IMR-90 (cell line): ENCODE measurements around the gene CDC14A. TPM values are rescaled to one million over a fixed set of nuclear protein-coding genes. Genes with fewer than 3 reads are reported as not detected.
A peak's percentile ranks its signal among the peaks of the same experiment; 100 is the strongest.

ENCODE experiments used
- ATAC-seq: fragments of 200-7000 bp; cut with Tn5 transposase; 2 replicates; pipeline ENCODE4 v1.9.1; 2020; ENCODE audit warnings: low read depth, mild to moderate bottlenecking, moderate library complexity
- BruUV-seq: library from RNA; stranded (reverse); fragments of 400-500 nt; replicated peaks from 2 replicates; lab custom pipeline; 2021; lab: Mats Ljungman, UMichigan
- CTCF ChIA-PET: fragments of 300-600 bp; formaldehyde crosslinking; extraction: SDS; loops from one replicate; lab custom pipeline; 2021; ENCODE audit warnings: antibody characterized with exemption; lab: Yijun Ruan, JAX
- POLR2A ChIA-PET: fragments of 300-600 bp; sonication (Branson Sonifier 250); formaldehyde crosslinking; loops from one replicate; lab custom pipeline; 2022; ENCODE audit warnings: antibody characterized with exemption; ENCODE audit not compliant: unreplicated experiment; lab: Charles Lee
- DNase-seq: peaks from one replicate; pipeline ENCODE4 v3.0.0; 2013
- H2AFZ ChIP-seq: replicated peaks from 2 replicates; pipeline ENCODE3; 2013; ENCODE audit warnings: low read length, mild to moderate bottlenecking; ENCODE audit not compliant: poor library complexity
- H2AK5ac ChIP-seq: 2 replicates; pipeline ENCODE4 v1.6.1; 2013; ENCODE audit warnings: low read depth, low read length, inconsistent platforms
- H2AK9ac ChIP-seq: replicated peaks from 2 replicates; pipeline ENCODE3; 2013; ENCODE audit warnings: mild to moderate bottlenecking, low read depth, low read length, moderate library complexity; ENCODE audit not compliant: poor library complexity
- H2BK120ac ChIP-seq: 2 replicates; pipeline ENCODE4 v1.6.1; 2013; ENCODE audit warnings: low read depth, low read length, inconsistent platforms
- H2BK15ac ChIP-seq: 3 replicates; pipeline ENCODE4 v1.6.1; 2013; ENCODE audit warnings: low read depth, low read length, inconsistent platforms
- H2BK20ac ChIP-seq: 2 replicates; pipeline ENCODE4 v1.6.1; 2013; ENCODE audit warnings: low read depth, mild to moderate bottlenecking, inconsistent platforms, low read length, moderate library complexity
- H2BK5ac ChIP-seq: 2 replicates; pipeline ENCODE4 v1.6.1; 2013; ENCODE audit warnings: mild to moderate bottlenecking, low read depth, low read length, inconsistent platforms; ENCODE audit not compliant: poor library complexity, severe bottlenecking
- H3K14ac ChIP-seq: replicated peaks from 2 replicates; pipeline ENCODE4 v1.6.1; 2013; ENCODE audit warnings: low read depth, low read length, inconsistent platforms
- H3K18ac ChIP-seq: 2 replicates; pipeline ENCODE4 v1.6.1; 2013; ENCODE audit warnings: low read depth, low read length, control low read depth
- H3K23ac ChIP-seq: 2 replicates; pipeline ENCODE4 v1.6.1; 2013; ENCODE audit warnings: low read depth, low read length, inconsistent platforms
- H3K27ac ChIP-seq: 2 replicates; pipeline ENCODE4 v1.5.1; 2013; ENCODE audit warnings: mild to moderate bottlenecking, control low read depth, low read length; ENCODE audit not compliant: insufficient read depth
- H3K27me3 ChIP-seq: 2 replicates; pipeline ENCODE4 v1.6.1; 2013; ENCODE audit warnings: low read length; ENCODE audit not compliant: control insufficient read depth, insufficient read depth
- H3K36me3 ChIP-seq: 2 replicates; pipeline ENCODE4 v1.6.1; 2013; ENCODE audit warnings: low read length, mixed read lengths; ENCODE audit not compliant: control insufficient read depth, insufficient read depth
- H3K4ac ChIP-seq: 2 replicates; pipeline ENCODE4 v1.6.1; 2013; ENCODE audit warnings: low read depth, low read length, inconsistent platforms
- H3K4me1 ChIP-seq: 2 replicates; pipeline ENCODE4 v1.6.1; 2013; ENCODE audit warnings: low read length, mixed read lengths; ENCODE audit not compliant: control insufficient read depth, insufficient read depth
- H3K4me2 ChIP-seq: 2 replicates; pipeline ENCODE4 v1.6.1; 2013; ENCODE audit warnings: low read depth, mild to moderate bottlenecking, control low read depth, low read length, moderate library complexity
- H3K4me3 ChIP-seq: 2 replicates; pipeline ENCODE4 v1.5.1; 2013; ENCODE audit warnings: low read depth, mild to moderate bottlenecking, control low read depth, low read length, moderate library complexity; ENCODE audit not compliant: insufficient read depth
- H3K56ac ChIP-seq: 2 replicates; pipeline ENCODE4 v1.6.1; 2013; ENCODE audit warnings: low read length, inconsistent platforms; ENCODE audit not compliant: insufficient read depth; ENCODE audit errors: extremely low read depth
- H3K79me1 ChIP-seq, 2 experiments: 2 replicates each; pipeline ENCODE4 v1.6.1; 2013; ENCODE audit warnings: low read length in 2 of 2, inconsistent platforms in 1 of 2, low read depth in 1 of 2
- H3K9ac ChIP-seq: 2 replicates; pipeline ENCODE4 v1.6.1; 2013; ENCODE audit warnings: low read depth, low read length, control low read depth
- H3K9me1 ChIP-seq: 2 replicates; pipeline ENCODE4 v1.6.1; 2013; ENCODE audit warnings: low read length, inconsistent platforms; ENCODE audit not compliant: insufficient read depth
- H3K9me3 ChIP-seq: 2 replicates; pipeline ENCODE4 v1.6.1; 2013; ENCODE audit warnings: low read length; ENCODE audit not compliant: control insufficient read depth, insufficient read depth
- H4K20me1 ChIP-seq: 2 replicates; pipeline ENCODE4 v1.6.1; 2013; ENCODE audit warnings: low read length, inconsistent platforms; ENCODE audit not compliant: insufficient read depth
- H4K5ac ChIP-seq: 2 replicates; pipeline ENCODE4 v1.6.1; 2013; ENCODE audit warnings: mild to moderate bottlenecking, low read depth, low read length, control low read depth
- H4K8ac ChIP-seq, 2 experiments: 2 replicates each; pipeline ENCODE4 v1.6.1; 2013; ENCODE audit warnings: low read depth in 2 of 2, low read length in 2 of 2, control low read depth in 1 of 2, inconsistent platforms in 1 of 2
- H4K91ac ChIP-seq: 2 replicates; pipeline ENCODE4 v1.6.1; 2013; ENCODE audit warnings: low read depth, low read length, inconsistent platforms; ENCODE audit not compliant: insufficient read depth
- BHLHE40 ChIP-seq: fragments of 150-350 bp; IDR thresholded peaks from 2 replicates; pipeline ENCODE4 v1.6.1; 2016; ENCODE audit warnings: mild to moderate bottlenecking, low read depth, low read length
- CEBPB ChIP-seq: IDR thresholded peaks from 2 replicates; pipeline ENCODE4 v1.6.1; 2012; ENCODE audit warnings: low read depth, low read length, improper control_type of control experiment
- CHD1 ChIP-seq: IDR thresholded peaks from 2 replicates; pipeline ENCODE4 v1.6.1; 2012; ENCODE audit warnings: low read depth, low read length, improper control_type of control experiment
- FOS ChIP-seq: fragments of 150-350 bp; IDR thresholded peaks from 2 replicates; pipeline ENCODE4 v1.6.1; 2016; ENCODE audit warnings: low read depth, low read length
- MAFK ChIP-seq: IDR thresholded peaks from 2 replicates; pipeline ENCODE4 v1.6.1; 2012; ENCODE audit warnings: low read depth, low read length, improper control_type of control experiment
- MAZ ChIP-seq: IDR thresholded peaks from 2 replicates; pipeline ENCODE4 v1.6.1; 2012; ENCODE audit warnings: low read depth, mild to moderate bottlenecking, low read length, improper control_type of control experiment, moderate library complexity, borderline replicate concordance
- MXI1 ChIP-seq: IDR thresholded peaks from 2 replicates; pipeline ENCODE4 v1.6.1; 2012; ENCODE audit warnings: low read depth, mild to moderate bottlenecking, low read length, moderate library complexity, borderline replicate concordance
- NFE2L2 ChIP-seq: fragments of 150-350 bp; IDR thresholded peaks from 2 replicates; pipeline ENCODE4 v1.6.1; 2016; ENCODE audit warnings: low read depth, mild to moderate bottlenecking, low read length
- POLR2A ChIP-seq: IDR thresholded peaks from 2 replicates; pipeline ENCODE4 v1.6.1; 2012; ENCODE audit warnings: mild to moderate bottlenecking, low read depth, low read length
- RAD21 ChIP-seq: IDR thresholded peaks from 2 replicates; pipeline ENCODE4 v1.6.1; 2012; ENCODE audit warnings: low read length, improper control_type of control experiment
- RCOR1 ChIP-seq: IDR thresholded peaks from 2 replicates; pipeline ENCODE4 v1.6.1; 2012; ENCODE audit warnings: mild to moderate bottlenecking, low read length, improper control_type of control experiment; ENCODE audit not compliant: insufficient replicate concordance
- RFX5 ChIP-seq: IDR thresholded peaks from 2 replicates; pipeline ENCODE4 v1.8.0; 2012; ENCODE audit warnings: low read depth, mild to moderate bottlenecking, low read length, moderate library complexity
- SMC3 ChIP-seq: fragments of 150-350 bp; IDR thresholded peaks from 2 replicates; pipeline ENCODE4 v1.6.1; 2016; ENCODE audit warnings: low read depth, mild to moderate bottlenecking, antibody characterized with exemption, low read length, moderate library complexity
- WGBS, 2 experiments: methylation state at CpG; one replicate each; pipeline versions ENCODE4 v1.1.5 to v1.1.7; 2013; ENCODE audit warnings: missing lambda C conversion rate in 2 of 2; ENCODE audit not compliant: insufficient read length in 1 of 2; ENCODE audit errors: extremely low coverage in 2 of 2; 5-methylcytosine and 5-hydroxymethylcytosine counted together
- dilution Hi-C: fragments of 300-500 bp; cut with HindIII; formaldehyde crosslinking; loops from one replicate; pipeline ENCODE4 v1.14.3; 2018; ENCODE audit warnings: low sequenced_read_pairs; ENCODE audit not compliant: unreplicated experiment
- in situ Hi-C: fragments of 300-500 bp; cut with MboI; formaldehyde crosslinking; loops from 3 replicates; pipeline ENCODE4 v1.14.3; 2019; ENCODE audit warnings: low sequenced_read_pairs, inconsistent platforms, mixed read lengths
- intact Hi-C: fragments of 100-400 bp; cut with micrococcal nuclease; formaldehyde crosslinking; loops from 2 replicates; pipeline ENCODE4 v1.10.0; 2022
- polyA plus RNA-seq, 3 experiments: library from polyadenylated mRNA; depleted of rRNA; stranded (reverse); fragments of >200 nt; gene quantifications; 2 replicates each; pipeline ENCODE4 v1.2.3, GENCODE V29; 2012; ENCODE audit warnings: low replicate concordance in 1 of 3
- total RNA-seq: library from RNA; depleted of rRNA; stranded (reverse); fragments of >200 nt; gene quantifications from 2 replicates; pipeline ENCODE4 v1.2.3, GENCODE V29; 2012
- TF ChIP-seq, protein P1 (sequence below): conservative IDR thresholded peaks from 2 replicates; pipeline ENCODE4 v1.5.1; 2012; ENCODE audit warnings: mild to moderate bottlenecking, low read depth, low read length, improper control_type of control experiment
- TF ChIP-seq, protein P2 (sequence below): fragments of 150-350 bp; IDR thresholded peaks from 2 replicates; pipeline ENCODE4 v1.6.1; 2016; ENCODE audit warnings: low read depth, mild to moderate bottlenecking, low read length, moderate library complexity, borderline replicate concordance
- TF ChIP-seq, protein P3 (sequence below): fragments of 150-350 bp; IDR thresholded peaks from 2 replicates; pipeline ENCODE4 v1.6.1; 2017; ENCODE audit warnings: mild to moderate bottlenecking, antibody characterized with exemption, low read length, low read depth

Gene CDC14A
- total and polyA plus RNA-seq, 2 of the 4 experiments (the other 2 are of a cell fraction) = 1.7 to 3.0 TPM

DNA sequence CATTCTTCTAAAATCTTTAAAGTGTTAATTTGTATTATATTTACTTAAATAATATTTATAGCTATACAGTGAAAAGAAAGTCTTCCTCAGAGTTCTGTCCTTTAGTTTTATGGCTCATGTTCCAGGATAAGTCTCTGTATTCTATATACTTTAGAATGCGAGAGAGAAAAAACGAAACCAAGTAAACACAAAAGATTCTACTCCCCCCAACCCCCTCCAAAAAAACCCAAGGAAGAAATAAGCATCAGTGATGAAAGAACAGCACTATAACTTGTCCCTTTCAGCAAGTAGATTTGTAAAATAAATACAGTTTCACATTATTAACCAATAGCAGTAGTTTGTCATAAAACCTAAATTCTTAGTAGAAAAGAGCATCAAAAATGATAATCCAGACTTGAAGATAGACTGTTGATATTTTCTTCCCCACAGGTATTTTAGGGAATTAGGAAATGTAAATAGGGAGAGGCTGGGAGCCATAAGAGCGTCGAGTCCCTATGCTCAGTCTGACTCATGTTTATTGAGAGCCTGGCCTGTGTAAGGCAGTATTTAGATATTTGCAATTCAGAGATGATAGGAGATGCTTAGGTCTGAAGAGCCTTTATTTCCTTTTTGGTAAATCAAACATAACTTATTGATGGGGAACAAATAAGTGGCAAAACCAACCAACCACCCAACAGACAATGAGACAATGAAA, 35.5 kb downstream of the CDC14A start:
- peak overlapping the region; percentile 81 for H2BK5ac ChIP-seq
- peak overlapping the region; percentile 10; the same call in 1 of the 2 replicates for H2BK20ac ChIP-seq
- H4K20me1 ChIP-seq = no peaks in the 10 kb centered on the region; the same call in 1 of the 2 replicates
- H2BK15ac ChIP-seq = no peak overlapping the region
- H4K8ac ChIP-seq = no peak overlapping the region
- intact Hi-C loops (no loop called here), in situ Hi-C loops (no loop called here), dilution Hi-C loops (no loop called here)
- no peaks in the 10 kb centered on the region for H3K36me3 ChIP-seq
- no CpG with 5 or more reads among the region's 4 CpGs for WGBS, 2 experiments
- H2AFZ ChIP-seq = no peak overlapping the region
- TF ChIP-seq MAZ = no peak
- no peak for TF ChIP-seq SMC3
- TF ChIP-seq, protein P1, sequence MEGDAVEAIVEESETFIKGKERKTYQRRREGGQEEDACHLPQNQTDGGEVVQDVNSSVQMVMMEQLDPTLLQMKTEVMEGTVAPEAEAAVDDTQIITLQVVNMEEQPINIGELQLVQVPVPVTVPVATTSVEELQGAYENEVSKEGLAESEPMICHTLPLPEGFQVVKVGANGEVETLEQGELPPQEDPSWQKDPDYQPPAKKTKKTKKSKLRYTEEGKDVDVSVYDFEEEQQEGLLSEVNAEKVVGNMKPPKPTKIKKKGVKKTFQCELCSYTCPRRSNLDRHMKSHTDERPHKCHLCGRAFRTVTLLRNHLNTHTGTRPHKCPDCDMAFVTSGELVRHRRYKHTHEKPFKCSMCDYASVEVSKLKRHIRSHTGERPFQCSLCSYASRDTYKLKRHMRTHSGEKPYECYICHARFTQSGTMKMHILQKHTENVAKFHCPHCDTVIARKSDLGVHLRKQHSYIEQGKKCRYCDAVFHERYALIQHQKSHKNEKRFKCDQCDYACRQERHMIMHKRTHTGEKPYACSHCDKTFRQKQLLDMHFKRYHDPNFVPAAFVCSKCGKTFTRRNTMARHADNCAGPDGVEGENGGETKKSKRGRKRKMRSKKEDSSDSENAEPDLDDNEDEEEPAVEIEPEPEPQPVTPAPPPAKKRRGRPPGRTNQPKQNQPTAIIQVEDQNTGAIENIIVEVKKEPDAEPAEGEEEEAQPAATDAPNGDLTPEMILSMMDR = no peak
- TF ChIP-seq, protein P2, sequence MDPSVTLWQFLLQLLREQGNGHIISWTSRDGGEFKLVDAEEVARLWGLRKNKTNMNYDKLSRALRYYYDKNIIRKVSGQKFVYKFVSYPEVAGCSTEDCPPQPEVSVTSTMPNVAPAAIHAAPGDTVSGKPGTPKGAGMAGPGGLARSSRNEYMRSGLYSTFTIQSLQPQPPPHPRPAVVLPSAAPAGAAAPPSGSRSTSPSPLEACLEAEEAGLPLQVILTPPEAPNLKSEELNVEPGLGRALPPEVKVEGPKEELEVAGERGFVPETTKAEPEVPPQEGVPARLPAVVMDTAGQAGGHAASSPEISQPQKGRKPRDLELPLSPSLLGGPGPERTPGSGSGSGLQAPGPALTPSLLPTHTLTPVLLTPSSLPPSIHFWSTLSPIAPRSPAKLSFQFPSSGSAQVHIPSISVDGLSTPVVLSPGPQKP = no peak
- TF ChIP-seq RCOR1 = no peak
- no peak for TF ChIP-seq RAD21
- TF ChIP-seq NFE2L2 = no peak
- no peak for TF ChIP-seq MXI1
- TF ChIP-seq BHLHE40 = no peak
- TF ChIP-seq RFX5 = no peak
- TF ChIP-seq CEBPB = no peak
- no peak for TF ChIP-seq MAFK
- TF ChIP-seq, protein P3, sequence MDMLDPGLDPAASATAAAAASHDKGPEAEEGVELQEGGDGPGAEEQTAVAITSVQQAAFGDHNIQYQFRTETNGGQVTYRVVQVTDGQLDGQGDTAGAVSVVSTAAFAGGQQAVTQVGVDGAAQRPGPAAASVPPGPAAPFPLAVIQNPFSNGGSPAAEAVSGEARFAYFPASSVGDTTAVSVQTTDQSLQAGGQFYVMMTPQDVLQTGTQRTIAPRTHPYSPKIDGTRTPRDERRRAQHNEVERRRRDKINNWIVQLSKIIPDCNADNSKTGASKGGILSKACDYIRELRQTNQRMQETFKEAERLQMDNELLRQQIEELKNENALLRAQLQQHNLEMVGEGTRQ = no peak
- no peak for TF ChIP-seq FOS
- no peak for TF ChIP-seq CHD1
- no peak for TF ChIP-seq POLR2A
- no peak overlapping the region; the same call in 1 of the 2 replicates for H3K56ac ChIP-seq
- no peak overlapping the region for H3K9ac ChIP-seq
- peak overlapping the region; percentile 57; the same call in 1 of the 2 replicates for H3K27ac ChIP-seq
- no peak overlapping the region for H3K4me3 ChIP-seq
- no peaks in the 10 kb centered on the region for H3K9me3 ChIP-seq
- ChIA-PET CTCF (no interaction called here), POLR2A (no interaction called here)
- peaks cover 1% of the 10 kb centered on the region for H3K4me1 ChIP-seq
- no peak overlapping the region for H3K18ac ChIP-seq
- DNase-seq (peak; percentile 64), ATAC-seq (peak; percentile 95)
- H2BK120ac ChIP-seq = no peak overlapping the region
- H3K4me2 ChIP-seq = peak overlapping the region; percentile 38
- no peak overlapping the region for H3K23ac ChIP-seq
- H2AK9ac ChIP-seq = no peak overlapping the region
- no peaks in the 10 kb centered on the region for H3K27me3 ChIP-seq
- H2AK5ac ChIP-seq = no peak overlapping the region
- H3K14ac ChIP-seq = no peak overlapping the region
- H4K5ac ChIP-seq = no peak overlapping the region
- no peak overlapping the region for H3K4ac ChIP-seq
- peaks cover 11% of the 10 kb centered on the region for H3K9me1 ChIP-seq
- no TSS peak for BruUV-seq
- H3K79me1 ChIP-seq = peaks cover 0 to 4% of the 10 kb centered on the region in 2 experiments; a peak in 1 of 4 replicates
- H4K91ac ChIP-seq = no peak overlapping the region
